PC-9 (cell line): Measurements from ENCODE around the gene KXD1.

Source experiments
- EZH2 ChIP-seq: fragments of 200-600 bp; sonication (generic); IDR thresholded peaks from 2 replicates; pipeline ENCODE4 v1.8.0; 2017; ENCODE audit warnings: antibody characterized with exemption, low read depth
- TF ChIP-seq, protein P1 (sequence below): fragments of 200-600 bp; sonication (generic); conservative IDR thresholded peaks from 2 replicates; pipeline ENCODE4 v1.6.1; 2017; ENCODE audit warnings: mixed run types, antibody characterized with exemption, mild to moderate bottlenecking, moderate library complexity

DNA sequence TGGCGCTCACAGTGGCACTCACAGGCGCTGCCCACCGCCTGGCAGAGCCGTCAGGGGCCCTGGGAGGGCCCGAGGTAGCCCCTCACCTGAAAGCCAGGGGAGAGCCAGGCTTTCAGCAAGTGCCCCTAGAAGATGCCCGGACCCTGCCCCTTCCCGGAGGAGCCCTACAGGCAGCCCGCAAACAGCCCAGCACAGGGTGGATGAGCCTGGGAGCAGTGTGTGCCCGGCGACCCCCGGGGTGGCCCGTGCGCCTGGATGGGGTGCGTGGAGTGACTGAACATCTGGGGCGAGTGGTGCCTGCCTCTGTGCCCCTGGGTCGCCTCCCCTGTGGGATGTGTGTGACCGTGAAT lies 47.5 kb downstream of the KXD1 start:
- TF ChIP-seq, protein P1, sequence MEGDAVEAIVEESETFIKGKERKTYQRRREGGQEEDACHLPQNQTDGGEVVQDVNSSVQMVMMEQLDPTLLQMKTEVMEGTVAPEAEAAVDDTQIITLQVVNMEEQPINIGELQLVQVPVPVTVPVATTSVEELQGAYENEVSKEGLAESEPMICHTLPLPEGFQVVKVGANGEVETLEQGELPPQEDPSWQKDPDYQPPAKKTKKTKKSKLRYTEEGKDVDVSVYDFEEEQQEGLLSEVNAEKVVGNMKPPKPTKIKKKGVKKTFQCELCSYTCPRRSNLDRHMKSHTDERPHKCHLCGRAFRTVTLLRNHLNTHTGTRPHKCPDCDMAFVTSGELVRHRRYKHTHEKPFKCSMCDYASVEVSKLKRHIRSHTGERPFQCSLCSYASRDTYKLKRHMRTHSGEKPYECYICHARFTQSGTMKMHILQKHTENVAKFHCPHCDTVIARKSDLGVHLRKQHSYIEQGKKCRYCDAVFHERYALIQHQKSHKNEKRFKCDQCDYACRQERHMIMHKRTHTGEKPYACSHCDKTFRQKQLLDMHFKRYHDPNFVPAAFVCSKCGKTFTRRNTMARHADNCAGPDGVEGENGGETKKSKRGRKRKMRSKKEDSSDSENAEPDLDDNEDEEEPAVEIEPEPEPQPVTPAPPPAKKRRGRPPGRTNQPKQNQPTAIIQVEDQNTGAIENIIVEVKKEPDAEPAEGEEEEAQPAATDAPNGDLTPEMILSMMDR: no peak
- no peak for TF ChIP-seq EZH2
